K562 (cell line): ENCODE results near the gene BEST2. TPM values are rescaled to one million over a fixed set of nuclear protein-coding genes. Genes with fewer than 3 reads are reported as not detected.

Experiments used
- CBX8 ChIP-seq: fragments of 200-600 bp; sonication (generic); IDR thresholded peaks from 2 replicates; pipeline ENCODE4 v1.6.1; 2012; ENCODE audit warnings: borderline replicate concordance, mixed run types, low read depth, mild to moderate bottlenecking, moderate library complexity, mixed read lengths, low read length, control low read depth, inconsistent platforms; ENCODE audit not compliant: poor library complexity, severe bottlenecking; ENCODE audit errors: extremely low read depth
- FOXK1 ChIP-seq: sonication (generic); formaldehyde crosslinking; IDR thresholded peaks from 2 replicates; pipeline ENCODE4 v1.8.0; 2022; ENCODE audit warnings: missing genetic modification reagents, mild to moderate bottlenecking, borderline replicate concordance
- FOXM1 ChIP-seq, 2 experiments: fragments of 450-650 bp in 1 of 2; sonication (generic) in 1 of 2; formaldehyde crosslinking in 1 of 2; IDR thresholded peaks; 2 replicates each; pipeline versions ENCODE4 v1.6.1 to v1.9.0; 2017 to 2022; ENCODE audit warnings: low read depth in 2 of 2, mild to moderate bottlenecking in 2 of 2, missing genetic modification reagents in 1 of 2, moderate library complexity in 1 of 2
- HDAC2 ChIP-seq: fragments of 450-650 bp; IDR thresholded peaks from 2 replicates; pipeline ENCODE4 v1.6.1; 2016; ENCODE audit warnings: mild to moderate bottlenecking
- MTF1 ChIP-seq: fragments of 250-450 bp; sonication (Bioruptor Pico); IDR thresholded peaks from 2 replicates; pipeline ENCODE4 v1.9.0; 2021; ENCODE audit warnings: moderate library complexity, mild to moderate bottlenecking, inconsistent platforms, borderline replicate concordance
- MYNN ChIP-seq, 2 experiments: sonication (generic); formaldehyde crosslinking in 1 of 2; IDR thresholded peaks; 2 replicates each; pipeline versions ENCODE4 v1.5.0 to v1.6.1; 2016 to 2020; ENCODE audit warnings: antibody characterized with exemption in 1 of 2, missing genetic modification reagents in 1 of 2
- NBN ChIP-seq: fragments of 450-650 bp; IDR thresholded peaks from 2 replicates; pipeline ENCODE4 v1.6.1; 2016; ENCODE audit warnings: low read depth, mild to moderate bottlenecking
- PREB ChIP-seq: sonication (generic); formaldehyde crosslinking; IDR thresholded peaks from 2 replicates; pipeline ENCODE4 v1.8.1; 2023; ENCODE audit warnings: mild to moderate bottlenecking, missing genetic modification reagents
- PTBP1 ChIP-seq: fragments of 200-400 bp; formaldehyde crosslinking; IDR thresholded peaks from 2 replicates; pipeline ENCODE4 v1.6.1; 2017; ENCODE audit warnings: low read depth, low read length
- SMAD2 ChIP-seq: fragments of 150-350 bp; IDR thresholded peaks from 2 replicates; pipeline ENCODE4 v1.6.1; 2014; ENCODE audit warnings: low read depth, mild to moderate bottlenecking, low read length
- SMC3 ChIP-seq: conservative IDR thresholded peaks from 2 replicates; pipeline ENCODE4 v1.6.1; 2011; ENCODE audit warnings: low read depth, low read length, improper control_type of control experiment; ENCODE audit not compliant: insufficient read depth
- TCF7L2 ChIP-seq: fragments of 150-350 bp; IDR thresholded peaks from 2 replicates; pipeline ENCODE4 v1.6.1; 2016; ENCODE audit warnings: low read depth, mild to moderate bottlenecking, low read length, moderate library complexity
- TOE1 ChIP-seq, 2 experiments: fragments of 450-650 bp in 1 of 2; sonication (generic) in 1 of 2; formaldehyde crosslinking in 1 of 2; IDR thresholded peaks; 2 replicates each; pipeline versions ENCODE4 v1.7.1 to v1.8.0; 2016 to 2022; ENCODE audit warnings: borderline replicate concordance in 2 of 2, mild to moderate bottlenecking in 2 of 2, antibody characterized with exemption in 1 of 2, inconsistent platforms in 1 of 2, low read depth in 1 of 2, missing genetic modification reagents in 1 of 2, moderate library complexity in 1 of 2
- USF1 ChIP-seq: sonication (generic); formaldehyde crosslinking; IDR thresholded peaks from 2 replicates; pipeline ENCODE4 v1.9.0; 2022; ENCODE audit warnings: mild to moderate bottlenecking, missing genetic modification reagents
- ZNF347 ChIP-seq: fragments of 450-650 bp; formaldehyde crosslinking; IDR thresholded peaks from 2 replicates; pipeline ENCODE4 v1.4.0; 2020; ENCODE audit warnings: low read depth, mild to moderate bottlenecking, moderate library complexity
- ZNF512 ChIP-seq: IDR thresholded peaks from 2 replicates; pipeline ENCODE4 v1.6.1; 2016; ENCODE audit warnings: missing genetic modification characterization, missing compliant biosample characterization
- ZNF551 ChIP-seq: fragments of 250-450 bp; sonication (Bioruptor Pico); IDR thresholded peaks from 2 replicates; pipeline ENCODE4 v1.5.0; 2021; ENCODE audit warnings: mild to moderate bottlenecking, moderate library complexity
- polyA plus RNA-seq, 8 experiments: library from polyadenylated mRNA; depleted of rRNA in 4 of 8; stranded (reverse) in 5 of 8; unstranded in 3 of 8; fragments of >200 nt; fragmentation: Nextera tagmentation in 2 of 8; fragmentation: Illumina TruSeq in 1 of 8; extraction: Ambion mirVana in 2 of 8; extraction: Trizol in 1 of 8; gene quantifications; 2 replicates each; pipeline versions ENCODE4 v1.2.1 to v1.2.3, GENCODE V29; 2011 to 2014; ENCODE audit warnings: inconsistent platforms in 1 of 8, missing spikeins in 1 of 8
- total RNA-seq, 7 experiments: library from RNA; depleted of rRNA in 6 of 7; stranded (reverse); fragments of >200 nt in 6 of 7; fragmentation: Illumina TruSeq in 2 of 7; extraction: Trizol in 2 of 7; gene quantifications; 2 replicates each; pipeline versions ENCODE4 v1.2.1 to v1.2.3, GENCODE V29; 2011 to 2021; ENCODE audit warnings: low replicate concordance in 1 of 7
- TF ChIP-seq, protein P1 (sequence below): sonication (generic); formaldehyde crosslinking; IDR thresholded peaks from 2 replicates; pipeline ENCODE4 v1.8.0; 2022; ENCODE audit warnings: mild to moderate bottlenecking, missing genetic modification reagents
- TF ChIP-seq, protein P2 (sequence below), 2 experiments: fragments of 450-650 bp in 1 of 2; sonication (generic) in 1 of 2; formaldehyde crosslinking in 1 of 2; IDR thresholded peaks in 1 of 2; conservative IDR thresholded peaks in 1 of 2; 2 replicates each; pipeline versions ENCODE4 v1.6.1 to v1.8.1; 2016 to 2023; ENCODE audit warnings: mild to moderate bottlenecking in 2 of 2, moderate library complexity in 2 of 2, inconsistent platforms in 1 of 2, missing genetic modification reagents in 1 of 2

Gene BEST2
- total and polyA plus RNA-seq, 9 of the 15 experiments (the other 6 are each of a cell fraction or from before 2014, with no cell fraction given) = not detected

DNA sequence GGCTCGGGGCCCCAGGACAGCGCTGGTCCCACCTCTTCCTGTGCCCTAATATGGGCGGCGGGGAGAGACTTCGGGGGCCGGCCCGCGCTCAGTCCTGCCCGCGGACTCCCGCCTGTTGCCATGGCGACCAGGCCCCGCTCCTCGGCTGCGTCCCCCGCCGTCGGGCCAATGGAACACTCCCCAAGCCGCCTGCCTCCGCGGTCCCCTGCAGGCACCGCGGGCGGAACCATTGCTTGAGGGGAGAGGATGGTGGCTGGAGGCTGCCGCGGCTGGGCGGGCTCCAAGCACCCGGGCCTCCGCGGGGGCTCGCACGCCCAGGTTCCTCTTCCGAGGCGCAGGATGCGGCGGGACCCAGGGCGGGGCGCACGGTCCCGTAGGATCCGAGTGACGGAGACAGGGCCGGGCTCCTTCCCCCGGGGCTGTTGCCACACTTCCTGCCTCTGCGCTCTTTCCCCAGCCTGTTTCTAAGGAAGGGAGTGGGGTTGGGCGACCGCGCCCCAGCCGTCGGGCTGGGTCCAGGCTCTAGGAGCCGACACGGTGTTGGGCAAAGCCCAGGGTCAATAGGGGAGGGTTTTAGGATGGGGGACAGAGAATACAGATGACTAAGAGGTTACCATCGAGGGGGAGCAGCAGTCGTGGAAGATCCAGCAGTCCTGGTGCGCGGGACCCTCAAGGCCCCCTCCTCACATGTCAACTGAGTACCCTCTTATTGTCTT lies 38.5 kb downstream of the BEST2 start (continued):
- TF ChIP-seq TOE1 (IDR thresholded peaks at IDR 0.05; ENCODE audit: borderline replicate concordance) (peak; percentile 83), TOE1 (CRISPR knock-in tag; IDR thresholded peaks at IDR 0.05; ENCODE audit: borderline replicate concordance, low read depth) (no peak), MTF1 (CRISPR knock-in tag) (no peak), FOXM1 (IDR thresholded peaks at IDR 0.05; ENCODE audit: low read depth) (no peak), FOXM1 (CRISPR knock-in tag; IDR thresholded peaks at IDR 0.05; ENCODE audit: low read depth) (no peak), ZNF512 (tag) (no peak), TCF7L2 (peak; percentile 96), CBX8 (no peak), FOXK1 (CRISPR knock-in tag) (no peak), HDAC2 (peak; percentile 75; the same call in 1 of the 2 replicates), SMAD2 (no peak), MYNN (IDR thresholded peaks at IDR 0.05) (peak; percentile 25; the same call in 1 of the 2 replicates), MYNN (CRISPR knock-in tag; IDR thresholded peaks at IDR 0.05) (no peak), PREB (CRISPR knock-in tag) (no peak), ZNF347 (CRISPR knock-in tag) (no peak), PTBP1 (no peak), SMC3 (no peak), NBN (peak; percentile 39; the same call in 1 of the 2 replicates), ZNF551 (CRISPR knock-in tag) (no peak), USF1 (no peak)
- TF ChIP-seq, protein P1, sequence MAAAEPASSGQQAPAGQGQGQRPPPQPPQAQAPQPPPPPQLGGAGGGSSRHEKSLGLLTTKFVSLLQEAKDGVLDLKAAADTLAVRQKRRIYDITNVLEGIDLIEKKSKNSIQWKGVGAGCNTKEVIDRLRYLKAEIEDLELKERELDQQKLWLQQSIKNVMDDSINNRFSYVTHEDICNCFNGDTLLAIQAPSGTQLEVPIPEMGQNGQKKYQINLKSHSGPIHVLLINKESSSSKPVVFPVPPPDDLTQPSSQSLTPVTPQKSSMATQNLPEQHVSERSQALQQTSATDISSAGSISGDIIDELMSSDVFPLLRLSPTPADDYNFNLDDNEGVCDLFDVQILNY (CRISPR knock-in tag) = peak; percentile 85; the same call in 1 of the 2 replicates
- TF ChIP-seq, protein P2, sequence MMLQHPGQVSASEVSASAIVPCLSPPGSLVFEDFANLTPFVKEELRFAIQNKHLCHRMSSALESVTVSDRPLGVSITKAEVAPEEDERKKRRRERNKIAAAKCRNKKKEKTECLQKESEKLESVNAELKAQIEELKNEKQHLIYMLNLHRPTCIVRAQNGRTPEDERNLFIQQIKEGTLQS (IDR thresholded peaks at IDR 0.05) = peak; percentile 23; the same call in 1 of the 2 replicates
- TF ChIP-seq, protein P2 (CRISPR knock-in tag; conservative IDR thresholded peaks at IDR 0.05) = no peak
